NCI-H345 (cell line): ENCODE measurements around the gene SLC38A10.
A peak's percentile ranks its signal among the peaks of the same experiment; 100 is the strongest.
"Not testable (repeated sequence)": the region's sequence is repeated elsewhere in the genome, so short reads cannot be mapped to it uniquely, and the experiment has no call there.

Source experiments
- DNase-seq: peaks from one replicate; lab custom pipeline; 2025; lab: John Stamatoyannopoulos, UW

Gene SLC38A10

GRCh38 chr17:81230043-81230820 is 64.9 kb downstream of the SLC38A10 start:
- DNase-seq, result no peak

DNA sequence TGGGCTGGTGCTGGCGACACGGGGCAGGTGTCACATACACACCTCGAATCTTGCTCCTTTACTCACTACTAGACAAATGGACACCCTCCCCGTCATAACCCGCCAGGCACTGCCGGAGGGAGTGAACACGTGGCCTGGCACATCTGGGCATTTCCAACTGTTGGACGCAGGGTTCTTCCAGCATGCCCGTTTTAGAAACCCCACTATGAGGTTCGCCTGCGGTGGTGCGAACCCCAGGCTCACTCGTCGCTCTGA is 65.5 kb downstream of the SLC38A10 start:
- no peak for DNase-seq

GRCh38 chr17:81228834-81229665 is 66.1 kb downstream of the SLC38A10 start:
- DNase-seq, result no peak

DNA sequence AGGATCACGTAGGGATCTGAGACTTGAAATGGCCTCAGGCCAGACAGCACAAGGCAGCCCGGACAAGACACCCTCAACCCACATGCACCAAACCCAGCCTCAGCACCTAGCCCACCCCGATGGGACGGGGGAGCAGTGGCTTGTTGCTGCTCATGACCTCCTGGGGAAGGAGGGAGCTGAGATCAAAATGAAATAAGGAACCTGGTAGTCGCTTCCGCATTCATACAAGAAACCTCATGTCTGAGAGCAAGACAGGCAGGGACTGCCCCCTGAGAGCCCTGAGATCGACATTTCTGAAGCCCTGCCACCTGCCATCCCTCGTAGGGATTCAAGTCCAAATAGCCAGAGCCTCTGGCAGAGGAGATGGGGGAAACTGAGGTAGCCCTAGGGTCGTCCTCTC is 66.7 kb downstream of the SLC38A10 start:
- no peak for DNase-seq

DNA sequence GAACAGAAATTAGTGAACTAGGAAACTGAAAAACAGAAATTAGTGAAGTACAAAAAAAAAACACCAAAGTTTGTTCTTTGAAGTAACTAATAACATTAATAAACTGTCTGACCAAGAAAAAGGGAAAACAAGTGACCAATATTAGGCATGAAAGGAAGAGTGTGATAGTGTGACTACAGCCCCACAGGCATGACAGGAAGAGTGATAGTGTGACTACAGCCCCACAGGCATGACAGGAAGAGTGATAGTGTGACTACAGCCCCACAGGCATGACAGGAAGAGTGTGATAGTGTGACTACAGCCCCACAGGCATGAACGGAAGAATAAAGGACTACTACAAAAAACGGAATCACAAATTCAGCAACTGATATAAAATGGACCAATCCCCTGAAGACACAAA is 67.5 kb downstream of the SLC38A10 start:
- DNase-seq, result not testable (repeated sequence)

DNA sequence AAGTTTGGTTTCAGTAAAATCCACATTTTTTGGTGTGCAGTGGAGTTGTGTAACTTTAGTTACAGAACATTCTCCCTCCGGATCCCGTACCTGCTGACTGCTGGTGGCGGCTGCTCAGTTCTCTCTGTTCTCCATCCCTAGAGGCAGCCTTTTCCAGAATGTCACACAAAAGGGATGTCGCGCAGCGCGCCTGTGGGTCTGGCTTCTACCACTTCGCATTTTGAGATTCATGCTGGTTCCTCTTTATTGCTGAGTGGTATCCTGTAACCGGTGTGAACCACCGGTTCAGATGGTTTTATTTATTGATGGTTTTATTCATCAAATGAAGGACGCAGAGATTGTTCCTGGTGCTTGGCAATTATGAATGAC is 71.4 kb downstream of the SLC38A10 start:
- DNase-seq, result peak; percentile 57

GRCh38 chr17:81222906-81223761 is 72.0 kb downstream of the SLC38A10 start, which contains the start of gene CEP131:
Gene CEP131, minus strand, starts transcription at chr17:81222965. Its CDS starts 2,909 bp downstream, at chr17:81220056.
- peak; percentile 100 for DNase-seq

GRCh38 chr17:81222620-81222905 is 72.5 kb downstream of the SLC38A10 start:
- no peak for DNase-seq

- no peak for DNase-seq
Observed at GRCh38 chr17:81221842-81222619, 73.1 kb downstream of the SLC38A10 start.

- DNase-seq, result no peak
Observed at GRCh38 chr17:81221371-81221841, 73.7 kb downstream of the SLC38A10 start.

- no peak for DNase-seq
Observed at GRCh38 chr17:81219476-81220180, 75.5 kb downstream of the SLC38A10 start.

DNA sequence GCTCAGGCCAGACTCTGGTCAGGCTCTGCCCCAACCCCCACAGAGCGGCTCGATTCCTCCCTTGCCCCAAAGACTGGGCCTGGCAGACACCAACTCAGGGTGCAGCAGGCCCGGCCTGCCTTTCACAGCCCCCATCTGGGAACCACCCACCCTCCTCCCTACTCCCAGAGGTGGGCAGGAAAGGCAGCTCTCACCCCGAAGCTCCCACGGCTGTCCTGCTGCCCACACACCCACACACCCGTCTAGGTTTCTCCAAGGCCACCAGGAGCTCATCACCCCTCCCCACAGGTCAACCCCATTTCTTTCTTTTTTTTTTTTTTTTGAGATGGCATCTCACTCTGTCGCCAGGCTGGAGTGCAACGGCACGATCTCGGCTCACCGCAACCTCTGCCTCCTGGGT is 76.1 kb downstream of the SLC38A10 start:
- DNase-seq, result no peak

DNA sequence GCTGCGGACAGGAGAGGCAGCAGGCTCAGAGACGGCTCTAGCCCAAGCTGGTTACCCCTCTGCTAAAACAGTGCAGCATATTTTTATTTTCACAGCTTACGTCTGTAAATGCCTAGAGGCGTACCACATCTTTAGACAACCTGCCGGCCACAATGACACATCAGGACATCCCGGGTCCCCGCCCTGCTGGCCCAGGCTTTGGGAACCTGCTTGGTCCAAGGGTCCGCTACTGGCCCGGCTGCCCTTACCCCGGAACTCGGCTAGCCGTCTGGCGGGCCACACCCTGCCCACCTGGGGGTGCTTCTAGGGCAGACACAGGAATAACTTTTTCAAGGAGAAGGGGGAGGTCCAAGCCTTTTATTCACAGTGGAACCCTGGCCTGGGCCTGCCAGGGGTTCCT is 76.6 kb downstream of the SLC38A10 start:
- DNase-seq, result no peak

DNA sequence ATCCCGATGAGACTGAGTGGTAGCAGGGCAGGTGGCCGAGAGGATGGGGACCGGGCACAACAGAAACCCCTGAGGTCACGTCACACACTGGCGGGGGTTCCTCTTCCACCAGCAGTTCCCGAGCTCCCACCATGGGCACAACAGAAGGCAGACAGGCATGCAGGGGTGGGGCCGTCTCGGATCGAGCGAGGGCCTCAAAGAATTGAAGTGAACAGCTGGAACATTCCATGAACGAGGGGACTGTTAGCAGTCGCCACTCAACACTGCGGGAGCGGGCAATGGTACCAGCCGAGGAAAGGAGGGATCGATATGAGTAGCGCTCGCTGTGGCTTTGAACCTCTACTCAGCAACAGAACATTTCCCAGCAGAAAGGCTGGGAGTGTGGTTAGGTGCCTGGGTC is 77.6 kb downstream of the SLC38A10 start:
- no peak for DNase-seq

DNA sequence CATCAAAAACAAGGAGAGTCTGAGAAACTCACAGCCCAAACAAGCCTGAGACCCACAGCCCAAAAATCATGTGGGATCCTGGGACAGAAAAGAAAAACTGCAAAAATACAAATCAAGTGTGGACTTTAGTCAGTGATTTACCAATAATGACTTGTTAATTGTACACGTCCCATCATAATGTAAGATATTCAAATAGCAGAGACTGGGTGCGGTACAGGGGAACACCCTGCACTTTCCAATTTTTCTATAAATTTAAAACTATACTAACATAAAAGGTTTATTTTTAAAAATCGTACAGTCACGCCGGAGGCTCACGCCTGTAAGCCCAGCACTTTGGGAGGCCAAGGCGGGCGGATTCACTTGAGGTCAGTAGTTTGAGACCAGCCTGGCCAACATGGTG is 81.1 kb downstream of the SLC38A10 start:
- DNase-seq, result no peak

GRCh38 chr17:81212365-81212764 is 82.7 kb downstream of the SLC38A10 start:
- no peak for DNase-seq

DNA sequence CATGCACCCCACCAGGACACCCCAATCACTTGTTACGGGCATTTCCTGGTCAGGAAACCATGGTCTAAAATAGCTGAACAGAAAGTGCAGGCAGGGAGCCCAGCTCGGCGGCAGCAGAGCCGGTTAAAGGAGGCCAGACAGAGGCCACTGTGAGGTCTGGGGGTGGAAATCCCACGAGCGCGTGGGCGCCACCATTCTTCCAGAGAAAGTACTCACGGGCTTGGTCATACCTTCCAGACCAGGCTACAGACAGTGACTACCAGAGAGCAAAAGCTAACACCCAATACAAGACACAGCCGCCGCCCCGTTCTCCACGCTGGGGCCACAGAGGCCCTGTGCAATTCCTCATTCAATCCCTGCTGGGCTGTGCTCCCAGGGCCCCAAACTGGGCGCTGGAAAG is 84.2 kb downstream of the SLC38A10 start:
- no peak for DNase-seq

DNA sequence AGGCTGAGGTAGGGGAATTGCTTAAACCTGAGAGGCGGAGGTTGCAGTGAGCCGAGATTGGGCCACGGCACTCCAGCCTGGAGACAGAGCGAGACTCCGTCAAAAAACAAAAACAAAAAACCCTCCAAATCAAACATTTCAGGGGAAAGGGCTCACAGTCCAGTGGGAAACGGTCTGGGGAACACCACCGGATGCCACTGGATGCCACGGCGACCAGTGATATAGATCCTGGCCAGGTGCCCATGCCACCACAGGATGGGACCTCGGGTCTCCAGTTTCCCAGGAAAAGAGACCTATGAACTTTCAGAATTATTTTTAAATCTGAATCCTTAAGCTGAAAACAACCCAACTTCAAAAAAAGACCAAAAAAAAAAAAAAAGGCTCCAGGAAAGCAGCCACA is 84.6 kb downstream of the SLC38A10 start:
- DNase-seq, result no peak

DNA sequence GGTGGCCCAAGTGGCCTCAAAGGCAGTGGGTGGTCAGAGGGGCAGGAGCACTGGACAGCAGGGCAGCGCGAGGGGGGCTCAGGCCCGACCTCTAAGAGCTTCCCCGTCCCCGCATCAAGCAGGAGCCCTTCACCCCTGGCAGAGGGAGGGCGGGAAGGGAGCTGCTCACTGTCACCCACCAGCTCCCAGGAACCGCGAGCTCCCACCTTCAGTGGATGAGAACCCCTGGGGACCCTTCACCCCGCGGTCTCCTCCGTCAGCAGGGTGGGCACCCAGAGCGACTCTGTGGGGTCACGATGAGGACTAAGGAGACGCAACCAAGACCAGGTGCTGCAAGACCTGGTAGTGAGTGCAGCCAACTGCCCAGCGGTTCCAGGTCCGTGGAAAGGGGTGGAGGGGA is 86.0 kb downstream of the SLC38A10 start:
- no peak for DNase-seq

GRCh38 chr17:81208651-81209050 is 86.5 kb downstream of the SLC38A10 start:
- no peak for DNase-seq
